Subcutaneous abdominal adipose tissue (tissue), 5 donors: Measurements from ENCODE around the gene PPP1R13L.
"Not testable (repeated sequence)": the region's sequence is repeated elsewhere in the genome, so short reads cannot be mapped to it uniquely, and the experiment has no call there.

Experiments
- H3K27ac ChIP-seq: one replicate; pipeline ENCODE4 v1.7.0; 2013; ENCODE audit warnings: low read depth, mild to moderate bottlenecking, inconsistent platforms, low read length, moderate library complexity
- H3K27me3 ChIP-seq, 5 donors: one replicate each; pipeline ENCODE4 v1.7.0; 2013; ENCODE audit warnings: low read length in 5 of 5, inconsistent platforms in 1 of 5; ENCODE audit not compliant: control insufficient read depth in 5 of 5, insufficient read depth in 4 of 5
- H3K36me3 ChIP-seq, 5 donors: one replicate each; pipeline ENCODE4 v1.7.0; 2013; ENCODE audit warnings: low read length in 5 of 5; ENCODE audit not compliant: control insufficient read depth in 5 of 5, insufficient read depth in 5 of 5
- H3K4me1 ChIP-seq, 5 donors: one replicate each; pipeline ENCODE4 v1.7.0; 2013; ENCODE audit warnings: low read length in 5 of 5, mild to moderate bottlenecking in 3 of 5, moderate library complexity in 1 of 5; ENCODE audit not compliant: control insufficient read depth in 5 of 5, insufficient read depth in 5 of 5
- H3K4me3 ChIP-seq, 5 donors: one replicate each; pipeline ENCODE4 v1.7.0; 2013; ENCODE audit warnings: low read length in 5 of 5, low read depth in 1 of 5
- H3K9ac ChIP-seq, 5 donors: one replicate each; pipeline ENCODE4 v1.7.0; 2013; ENCODE audit warnings: low read length in 5 of 5, mild to moderate bottlenecking in 4 of 5, moderate library complexity in 3 of 5
- H3K9me3 ChIP-seq, 5 donors: one replicate each; pipeline ENCODE4 v1.7.0; 2013; ENCODE audit warnings: low read length in 5 of 5; ENCODE audit not compliant: control insufficient read depth in 5 of 5
- donor health status: healthy.
- donor health status: healthy.
- donor health status: healthy.
- donor health status: healthy.
- donor health status: healthy.

The PPP1R13L gene

GRCh38 chr19:45420356-45420755, 15.5 kb upstream of the PPP1R13L start:
- Histone ChIP-seq H3K27me3 (no peaks in the 10 kb centered on the region), H3K9me3 (no peaks in the 10 kb centered on the region), H3K9ac (no peak overlapping the region), H3K4me3 (no peak overlapping the region), H3K36me3 (peaks cover 0 to 53% (median 35%) of the 10 kb centered on the region in 5 donors), H3K27ac (no peak overlapping the region), H3K4me1 (peaks cover 7 to 51% (median 37%) of the 10 kb centered on the region in 5 donors)

DNA sequence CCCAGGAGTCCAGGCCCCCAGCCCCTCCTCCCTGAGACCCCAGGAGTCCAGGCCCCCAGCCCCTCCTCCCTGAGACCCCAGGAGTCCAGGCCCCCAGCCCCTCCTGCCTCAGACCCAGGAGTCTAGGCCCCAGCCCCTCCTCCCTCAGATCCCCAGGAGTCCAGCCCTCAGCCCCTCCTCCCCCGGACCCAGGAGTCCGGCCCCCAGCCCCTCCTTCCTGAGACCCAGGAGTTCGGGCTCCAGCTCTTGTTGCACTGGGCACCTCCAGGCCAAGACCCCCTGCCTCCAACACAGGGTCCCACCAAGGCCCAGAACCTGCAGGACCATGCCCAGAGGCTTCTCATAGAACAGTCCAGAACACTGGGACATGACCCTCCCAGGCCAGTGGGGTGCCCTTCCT, 15.0 kb upstream of the PPP1R13L start:
- H3K27me3 ChIP-seq = no peaks in the 10 kb centered on the region
- H3K4me1 ChIP-seq = peaks cover 7 to 46% (median 32%) of the 10 kb centered on the region in 5 donors
- no peak overlapping the region for H3K27ac ChIP-seq
- no peak overlapping the region for H3K4me3 ChIP-seq
- peaks cover 0 to 54% (median 35%) of the 10 kb centered on the region in 5 donors for H3K36me3 ChIP-seq
- H3K9me3 ChIP-seq = no peaks in the 10 kb centered on the region
- H3K9ac ChIP-seq = no peak overlapping the region

DNA sequence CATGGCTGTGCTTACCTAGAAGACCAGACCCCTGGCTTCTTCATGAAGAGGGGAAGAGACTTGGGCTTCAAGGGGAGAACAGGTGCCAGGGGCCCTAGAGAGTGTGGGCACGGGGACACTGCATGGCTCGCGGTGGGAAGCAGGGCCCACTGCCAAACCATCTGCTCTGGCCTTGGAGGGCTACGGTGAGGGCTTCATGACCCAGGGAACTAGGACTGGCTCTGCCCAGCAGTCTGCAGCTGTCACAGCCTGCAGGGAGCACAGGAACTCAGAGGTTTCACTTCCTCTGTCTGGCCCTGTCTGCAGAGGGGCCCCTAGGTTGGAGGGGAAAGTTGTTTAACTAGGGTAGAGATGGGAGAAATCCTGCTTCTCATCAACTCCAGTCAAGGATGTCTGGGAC, 14.5 kb upstream of the PPP1R13L start:
- peaks cover 7 to 41% (median 28%) of the 10 kb centered on the region in 5 donors for H3K4me1 ChIP-seq
- H3K27ac ChIP-seq = no peak overlapping the region
- H3K9me3 ChIP-seq = no peaks in the 10 kb centered on the region
- H3K36me3 ChIP-seq = peaks cover 0 to 59% (median 40%) of the 10 kb centered on the region in 5 donors
- H3K27me3 ChIP-seq = no peaks in the 10 kb centered on the region
- H3K9ac ChIP-seq = no peak overlapping the region
- no peak overlapping the region for H3K4me3 ChIP-seq

- H3K27ac ChIP-seq = no peak overlapping the region
These were observed 13.9 kb upstream of the PPP1R13L start for GRCh38 chr19:45418802-45419201.

GRCh38 chr19:45417151-45417550, 12.3 kb upstream of the PPP1R13L start:
- Histone ChIP-seq H3K27me3 (no peaks in the 10 kb centered on the region), H3K27ac (no peak overlapping the region), H3K4me1 (peaks cover 2 to 23% (median 10%) of the 10 kb centered on the region in 5 donors), H3K36me3 (peaks cover 0 to 76% (median 54%) of the 10 kb centered on the region in 5 donors), H3K9me3 (no peaks in the 10 kb centered on the region), H3K9ac (no peak overlapping the region), H3K4me3 (no peak overlapping the region)

More at GRCh38 chr19:45418802-45419201, 13.9 kb upstream of the PPP1R13L start:
- peaks cover 0 to 64% (median 46%) of the 10 kb centered on the region in 5 donors for H3K36me3 ChIP-seq
- H3K4me1 ChIP-seq = peaks cover 2 to 36% (median 22%) of the 10 kb centered on the region in 5 donors
- no peak overlapping the region for H3K4me3 ChIP-seq
- no peaks in the 10 kb centered on the region for H3K27me3 ChIP-seq
- no peak overlapping the region for H3K9ac ChIP-seq
- no peaks in the 10 kb centered on the region for H3K9me3 ChIP-seq

DNA sequence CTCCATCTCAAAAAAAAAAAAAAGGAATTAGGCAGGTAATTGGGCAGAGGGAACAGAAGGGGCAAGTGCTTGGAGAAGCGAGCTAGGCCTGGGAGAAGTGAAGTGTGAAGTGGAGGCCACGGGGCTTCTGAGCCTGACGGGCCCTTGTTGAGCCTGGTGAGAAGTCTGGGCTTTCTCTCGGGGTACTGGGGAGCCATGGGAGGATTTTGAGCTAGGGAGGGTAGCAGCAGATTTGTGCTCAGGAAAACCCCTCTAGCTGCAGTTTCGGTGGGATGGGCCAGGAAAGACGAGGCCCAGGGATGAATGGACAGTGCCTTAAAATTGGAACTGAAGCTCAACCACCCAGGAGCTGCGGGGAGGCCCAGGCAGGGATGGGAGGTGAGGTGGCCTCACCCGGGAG, 9.6 kb upstream of the PPP1R13L start:
- peaks cover 0 to 15% (median 7%) of the 10 kb centered on the region in 5 donors for H3K4me1 ChIP-seq
- H3K4me3 ChIP-seq = no peak overlapping the region
- no peak overlapping the region for H3K9ac ChIP-seq
- H3K36me3 ChIP-seq = peaks cover 0 to 56% (median 41%) of the 10 kb centered on the region in 5 donors
- H3K9me3 ChIP-seq = no peaks in the 10 kb centered on the region
- no peak overlapping the region for H3K27ac ChIP-seq
- H3K27me3 ChIP-seq = no peaks in the 10 kb centered on the region

- Histone ChIP-seq H3K9me3 (no peaks in the 10 kb centered on the region), H3K9ac (no peak overlapping the region), H3K27ac (no peak overlapping the region), H3K4me3 (no peak overlapping the region), H3K27me3 (no peaks in the 10 kb centered on the region), H3K36me3 (peaks cover 0 to 48% (median 37%) of the 10 kb centered on the region in 5 donors), H3K4me1 (peaks cover 0 to 15% (median 7%) of the 10 kb centered on the region in 5 donors)
These were observed 8.6 kb upstream of the PPP1R13L start for GRCh38 chr19:45413497-45413896.

DNA sequence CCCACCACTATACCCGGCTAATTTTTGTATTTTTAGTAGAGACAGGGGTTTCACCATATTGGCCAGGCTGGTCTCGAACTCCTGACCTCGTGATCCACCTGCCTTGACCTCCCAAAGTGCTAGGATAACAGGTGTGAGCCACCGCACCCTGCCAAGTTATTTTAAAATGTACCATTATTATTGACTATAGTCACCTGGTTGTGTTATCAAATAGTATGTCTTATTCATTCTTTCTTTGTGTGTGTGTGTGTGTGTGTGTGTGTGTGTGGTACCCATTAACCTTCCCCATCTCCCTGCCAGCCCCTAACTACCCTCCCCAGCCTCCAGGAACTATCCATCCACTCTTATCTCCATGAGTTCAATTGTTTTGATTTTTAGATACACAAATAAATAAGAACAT, 5.5 kb upstream of the PPP1R13L start:
- H3K9ac ChIP-seq, H3K27ac ChIP-seq, H3K9me3 ChIP-seq, H3K27me3 ChIP-seq, H3K4me3 ChIP-seq: not testable (repeated sequence)
- peaks cover 0 to 25% (median 22%) of the 10 kb centered on the region in 5 donors for H3K36me3 ChIP-seq
- H3K4me1 ChIP-seq = peaks cover 6 to 37% (median 19%) of the 10 kb centered on the region in 5 donors

DNA sequence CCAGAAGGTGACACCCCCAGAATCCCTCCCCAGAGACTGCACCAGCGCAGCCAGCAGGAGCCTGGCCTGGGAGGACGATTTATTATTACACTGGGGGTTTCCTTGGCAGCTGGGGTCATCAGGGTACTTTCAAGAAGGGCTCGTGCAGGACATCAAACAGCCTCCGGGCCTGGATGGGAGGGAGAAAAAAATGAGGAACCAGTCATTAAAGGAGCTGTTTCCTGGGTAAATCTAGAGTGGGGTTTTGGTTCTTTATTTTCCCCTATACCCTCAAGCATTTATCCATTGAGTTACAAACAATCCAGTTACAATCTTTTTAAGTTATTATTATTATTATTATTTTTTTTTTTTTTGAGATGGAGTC, 4.7 kb upstream of the PPP1R13L start:
- Histone ChIP-seq H3K27me3 (peaks cover 0 to 4% (median 1%) of the 10 kb centered on the region in 5 donors), H3K36me3 (peaks cover 0 to 22% (median 17%) of the 10 kb centered on the region in 5 donors), H3K27ac (no peak overlapping the region), H3K9ac (no peak overlapping the region), H3K9me3 (no peaks in the 10 kb centered on the region), H3K4me3 (no peak overlapping the region), H3K4me1 (peaks cover 6 to 45% (median 27%) of the 10 kb centered on the region in 5 donors)

DNA sequence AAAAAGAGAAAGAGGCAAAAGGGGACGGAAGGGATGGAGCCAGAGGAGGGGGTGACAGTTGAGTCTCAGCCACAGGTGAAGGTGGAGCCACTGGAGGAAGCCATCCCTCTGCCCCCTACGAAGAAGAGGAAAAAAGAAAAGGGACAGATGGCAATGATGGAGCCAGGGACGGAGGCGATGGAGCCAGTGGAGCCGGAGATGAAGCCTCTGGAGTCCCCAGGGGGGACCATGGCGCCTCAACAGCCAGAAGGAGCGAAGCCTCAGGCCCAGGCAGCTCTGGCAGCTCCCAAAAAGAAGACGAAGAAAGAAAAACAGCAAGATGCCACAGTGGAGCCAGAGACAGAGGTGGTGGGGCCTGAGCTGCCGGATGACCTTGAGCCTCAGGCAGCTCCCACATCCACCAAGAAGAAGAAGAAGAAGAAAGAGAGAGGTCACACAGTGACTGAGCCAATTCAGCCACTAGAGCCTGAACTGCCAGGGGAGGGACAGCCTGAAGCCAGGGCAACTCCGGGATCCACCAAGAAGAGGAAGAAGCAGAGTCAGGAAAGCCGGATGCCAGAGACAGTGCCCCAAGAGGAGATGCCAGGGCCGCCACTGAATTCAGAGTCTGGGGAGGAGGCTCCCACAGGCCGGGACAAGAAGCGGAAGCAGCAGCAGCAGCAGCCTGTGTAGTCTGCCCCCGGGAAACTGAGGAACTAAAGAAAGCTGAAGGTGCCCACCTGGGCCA, 4.1 kb upstream of the PPP1R13L start:
- Histone ChIP-seq H3K9ac (no peak overlapping the region), H3K27me3 (peaks cover 0 to 10% (median 7%) of the 10 kb centered on the region in 5 donors), H3K4me1 (peaks cover 6 to 50% (median 32%) of the 10 kb centered on the region in 5 donors), H3K9me3 (no peaks in the 10 kb centered on the region), H3K27ac (no peak overlapping the region), H3K36me3 (peaks cover 0 to 17% (median 13%) of the 10 kb centered on the region in 5 donors), H3K4me3 (no peak overlapping the region)
